GM19035 (cell line): ENCODE results near the gene LRMDA.

Experiments used
- ATAC-seq: cut with Tn5 transposase; IDR thresholded peaks from one replicate; pipeline ENCODE4 v1.9.1; 2021; ENCODE audit not compliant: unreplicated experiment

Gene LRMDA

DNA sequence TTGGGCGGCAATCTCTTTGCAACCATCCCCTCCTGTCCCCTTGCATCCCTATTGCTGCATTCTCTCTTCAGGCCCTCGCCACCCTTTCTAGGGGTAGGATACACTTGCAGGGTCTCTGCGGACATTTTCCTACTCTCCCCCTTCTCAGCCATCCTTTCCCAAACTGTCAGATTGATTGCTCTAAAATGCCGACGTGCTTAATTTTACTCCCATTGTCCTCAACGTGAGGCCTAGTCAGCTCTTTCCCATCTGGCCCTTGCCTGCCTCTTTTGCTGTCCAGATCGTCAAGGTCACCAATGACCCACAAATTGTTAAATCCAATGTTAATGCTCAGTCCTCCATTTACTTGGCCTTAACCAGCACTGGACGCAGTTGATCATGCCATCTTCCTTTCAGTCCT, 12.7 kb upstream of the LRMDA start:
- ATAC-seq: no peak

DNA sequence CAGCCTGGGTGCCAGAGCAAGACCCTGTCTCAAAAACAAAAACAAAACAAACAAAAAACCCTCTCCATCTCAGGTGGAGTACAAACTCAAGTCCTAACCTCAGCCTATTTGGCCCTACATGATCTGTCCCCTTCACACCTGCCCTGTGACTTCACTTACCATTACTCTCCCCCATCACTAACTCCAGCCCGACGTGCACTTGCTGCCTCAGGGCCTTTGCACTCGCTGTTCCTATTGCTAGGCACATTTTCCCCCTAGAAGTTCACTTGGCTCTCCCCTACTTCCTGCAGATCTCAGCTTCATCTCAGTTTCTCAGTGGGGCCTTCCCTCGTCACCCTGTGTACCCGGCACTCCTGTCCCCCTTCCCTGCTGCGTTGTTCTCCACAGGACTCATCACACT, 8.5 kb upstream of the LRMDA start:
- no peak for ATAC-seq

DNA sequence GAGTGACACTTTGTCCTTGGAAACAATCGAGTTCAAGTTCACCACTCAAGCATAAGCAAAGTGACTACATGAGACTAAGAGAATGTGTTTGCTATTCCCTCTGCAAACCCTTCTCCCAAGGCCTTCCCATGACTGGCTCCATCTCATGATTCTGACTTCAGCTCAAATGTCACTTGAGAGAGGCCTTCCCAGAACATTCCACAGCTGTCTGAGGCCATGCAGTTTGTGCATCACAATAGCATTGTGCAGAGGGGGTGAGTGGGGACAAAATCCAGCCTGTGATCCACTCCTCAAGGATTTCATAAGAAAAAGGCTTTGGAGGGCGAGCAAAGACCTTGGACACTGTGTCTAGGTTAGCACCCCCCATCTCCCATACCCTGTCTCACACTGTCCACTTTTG, 6.9 kb upstream of the LRMDA start:
- no peak for ATAC-seq

DNA sequence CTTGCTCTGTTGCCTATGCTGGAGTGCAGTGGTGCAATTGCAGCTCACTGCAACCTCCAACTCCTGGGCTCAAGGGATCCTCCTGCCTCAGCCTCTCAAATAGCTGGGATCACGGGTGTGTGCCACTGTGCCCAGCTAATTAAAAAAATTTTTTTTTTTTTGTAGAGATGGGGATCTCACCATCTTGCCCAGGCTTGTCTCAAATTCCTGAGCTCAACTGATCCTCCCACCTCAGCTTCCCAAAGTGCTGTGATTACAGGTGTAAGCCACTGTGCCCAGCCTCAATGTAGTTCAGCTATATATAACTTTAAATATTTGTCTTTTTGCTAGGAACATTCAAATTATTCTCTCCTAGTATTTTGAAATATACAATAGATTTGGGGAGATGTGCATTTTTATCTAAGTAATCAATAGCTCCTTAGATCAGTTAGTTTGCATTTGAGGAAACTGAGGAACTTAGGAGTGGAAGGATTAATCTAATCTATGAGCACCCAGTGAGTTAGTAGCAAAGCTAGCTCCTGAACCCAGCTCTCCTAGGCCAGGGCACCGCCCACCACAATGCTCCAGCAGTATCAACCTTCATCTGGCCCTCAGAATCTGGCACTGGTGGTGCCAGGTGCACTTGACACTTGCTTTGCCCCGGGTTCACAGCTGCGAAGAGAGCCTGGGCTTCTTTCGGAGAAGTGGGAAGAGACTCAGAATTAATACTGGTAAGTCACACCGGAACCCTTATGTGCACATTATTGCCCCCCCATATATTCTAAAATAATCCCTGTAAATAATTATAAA, 5.9 kb upstream of the LRMDA start:
- no peak for ATAC-seq

DNA sequence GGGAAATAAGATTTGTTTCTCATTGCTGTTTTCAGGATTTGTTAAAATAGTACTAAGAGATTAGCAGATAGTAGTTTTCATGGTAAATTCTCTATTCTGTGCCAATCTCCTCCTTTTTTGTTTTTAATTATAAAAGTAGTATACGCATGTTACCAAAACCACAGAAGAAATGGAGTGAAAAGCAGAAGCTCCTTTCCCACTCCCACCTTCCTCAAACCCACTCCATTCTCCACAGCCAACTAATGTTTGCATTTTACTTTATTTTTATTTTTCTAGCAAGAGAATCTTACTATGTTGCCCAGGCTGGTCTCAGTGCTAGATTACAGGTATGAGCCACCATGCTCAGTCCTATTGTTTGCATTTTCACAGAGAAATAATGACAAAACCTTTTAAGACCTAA, 4.5 kb upstream of the LRMDA start:
- no peak for ATAC-seq

DNA sequence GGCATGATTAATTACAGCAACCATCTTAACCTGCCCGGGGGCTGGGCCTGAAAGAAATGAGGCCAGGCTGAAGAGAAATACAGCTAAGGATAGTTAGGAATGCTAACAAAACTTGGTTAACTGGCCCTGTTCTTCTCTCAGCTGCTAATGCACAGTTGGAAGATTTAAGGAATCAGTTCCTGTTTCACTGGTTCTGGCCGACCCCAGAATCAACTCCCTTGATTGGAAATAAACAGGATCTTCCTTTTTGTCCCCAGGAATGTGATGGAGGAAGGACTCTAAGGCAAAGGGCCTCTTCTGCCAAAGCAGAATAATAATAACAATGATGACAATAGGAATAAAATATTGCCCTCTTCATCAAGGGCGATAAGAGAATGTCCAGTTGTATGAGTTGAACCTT, 3.5 kb upstream of the LRMDA start:
- ATAC-seq: no peak

DNA sequence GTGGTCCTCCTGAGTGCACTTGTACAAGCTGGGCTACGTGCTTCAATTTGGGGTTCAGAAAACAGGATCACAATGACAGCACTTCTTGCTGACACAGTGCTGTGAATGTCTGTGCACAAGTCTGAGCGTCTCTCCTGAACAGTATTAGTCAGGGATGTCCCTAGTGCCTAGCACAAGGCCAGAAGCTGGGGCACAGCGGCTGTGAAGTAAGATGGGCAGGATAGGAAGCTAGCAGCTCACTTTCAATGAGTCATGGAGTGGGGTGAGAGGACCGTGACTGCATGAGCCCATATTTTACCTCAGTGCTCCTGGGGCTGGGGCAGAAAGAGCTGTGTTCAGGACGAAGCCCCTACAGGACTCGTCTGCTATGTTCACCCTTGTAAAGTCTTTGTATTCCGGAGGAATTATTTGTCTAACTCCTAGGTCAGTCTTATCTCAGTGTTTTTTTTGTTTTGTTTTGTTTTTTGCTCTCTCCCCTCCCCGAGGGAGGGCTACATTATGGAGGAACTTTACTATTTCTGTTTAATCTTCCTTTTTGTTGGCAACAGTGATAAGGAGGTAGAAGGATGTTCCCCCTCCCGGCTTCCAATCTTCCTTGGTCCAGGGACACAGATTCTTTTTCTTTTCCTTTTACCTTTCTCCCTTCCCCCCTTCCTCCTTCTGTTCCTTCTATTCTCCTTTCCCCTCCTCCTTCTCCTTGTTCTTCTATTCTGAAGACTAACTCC, 2.8 kb upstream of the LRMDA start:
- no peak for ATAC-seq

DNA sequence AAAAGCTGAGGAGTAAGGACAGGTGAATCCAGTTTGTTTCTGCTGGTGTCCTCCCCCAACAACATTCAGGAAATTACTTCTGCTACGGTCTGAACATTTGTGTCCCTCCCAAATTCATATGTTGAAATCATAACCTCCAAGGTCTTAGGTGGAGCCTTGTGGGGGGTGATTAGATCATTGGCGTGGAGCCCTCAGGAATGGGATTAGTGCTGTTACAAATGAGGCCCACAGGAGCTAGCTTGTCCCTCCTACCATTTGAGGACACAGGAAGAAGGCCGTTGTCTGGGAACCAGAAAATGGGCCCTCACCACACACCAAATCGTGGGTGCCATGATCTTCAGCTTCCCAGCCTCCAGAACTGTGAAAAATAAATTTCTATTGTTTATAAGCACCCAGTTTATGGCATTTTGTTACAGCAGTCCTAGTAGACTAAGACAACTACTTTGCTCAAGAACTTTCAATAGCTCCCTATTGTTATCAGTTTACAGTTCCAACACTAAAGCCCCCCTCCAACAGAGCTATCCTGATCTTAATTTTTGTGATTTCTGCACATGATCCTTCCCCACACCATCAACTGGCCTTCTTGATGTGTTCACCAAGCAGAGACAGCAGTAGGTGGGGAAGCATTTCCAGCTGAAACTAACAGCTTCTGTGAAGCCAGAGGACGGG, 2.1 kb upstream of the LRMDA start:
- ATAC-seq: no peak

DNA sequence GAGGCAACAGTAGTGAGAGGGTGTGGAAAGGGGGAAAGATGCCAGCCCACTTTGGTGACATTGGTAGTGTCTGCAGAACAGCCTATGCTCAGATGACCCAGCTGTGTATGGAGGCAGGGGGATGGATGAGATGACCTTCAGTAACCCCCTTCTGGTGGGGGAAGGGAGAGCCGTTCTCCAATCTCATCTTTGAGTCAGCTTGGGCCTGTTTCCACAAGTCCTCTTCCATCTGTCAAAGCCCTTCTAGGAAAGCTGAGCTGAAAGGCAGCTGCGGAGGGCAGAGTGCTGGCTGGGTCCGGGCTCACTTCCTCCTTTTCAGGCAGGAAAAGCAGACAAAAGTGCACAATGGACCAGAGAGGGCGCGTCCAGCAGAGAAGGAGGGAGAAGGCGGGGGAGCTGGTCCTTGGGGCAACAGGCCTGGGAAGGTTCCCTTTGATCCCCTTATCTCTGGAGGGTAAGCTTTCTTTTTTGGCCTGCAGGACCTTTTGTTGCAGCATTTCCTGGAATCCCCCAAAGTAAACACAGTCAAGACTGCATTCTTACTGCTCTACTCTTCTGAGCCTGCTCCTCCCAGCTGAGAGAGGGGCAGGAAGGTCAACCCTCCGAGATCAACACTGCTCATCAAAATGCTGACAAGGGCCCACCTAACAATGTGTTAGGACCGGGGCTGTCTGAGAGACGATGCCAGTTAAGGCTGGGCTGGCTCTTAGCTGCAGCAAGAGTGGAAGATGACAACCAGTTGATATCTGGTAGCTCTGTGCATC, 1.2 kb upstream of the LRMDA start:
- no peak for ATAC-seq

DNA sequence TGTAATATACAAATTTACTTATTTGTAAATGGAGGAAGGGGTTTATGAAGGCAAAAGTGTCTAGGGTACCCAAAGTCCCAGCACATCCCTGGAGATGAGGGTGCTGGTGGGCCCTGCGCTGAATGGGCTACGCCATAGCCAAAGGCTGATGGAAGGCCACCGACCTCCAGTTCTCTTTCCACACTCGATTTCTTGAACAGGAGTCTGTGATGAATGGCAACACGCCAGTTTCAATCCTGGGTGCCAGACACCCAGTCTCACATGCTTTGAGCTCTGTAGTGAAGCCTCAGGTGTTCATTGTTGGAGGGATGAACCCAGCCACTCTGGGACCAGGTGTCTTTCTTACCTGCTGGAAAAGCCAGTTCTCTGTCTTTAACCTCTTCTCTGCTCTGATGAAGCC, 752 bp downstream of the LRMDA start:
- ATAC-seq: no peak

DNA sequence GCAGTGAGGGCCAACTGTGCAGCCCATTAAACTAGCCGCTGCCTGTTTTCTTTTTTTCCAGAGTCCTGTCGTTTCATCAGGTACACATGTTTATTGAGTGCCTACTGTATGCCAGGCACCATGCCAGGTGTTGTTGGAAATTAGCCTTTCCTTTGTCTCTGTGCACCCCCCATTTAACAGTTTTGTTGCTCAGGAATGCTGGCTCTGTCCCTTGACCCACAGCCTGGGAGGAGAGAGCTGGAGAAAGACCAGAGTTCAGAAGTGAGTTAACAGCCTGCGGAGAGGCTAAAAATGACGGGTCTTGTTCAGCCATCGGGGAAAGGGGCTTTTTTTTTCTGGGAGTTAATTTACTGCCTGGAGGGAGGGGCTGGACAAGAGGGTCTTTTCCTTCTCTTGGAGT, 1.3 kb downstream of the LRMDA start:
- ATAC-seq: no peak

DNA sequence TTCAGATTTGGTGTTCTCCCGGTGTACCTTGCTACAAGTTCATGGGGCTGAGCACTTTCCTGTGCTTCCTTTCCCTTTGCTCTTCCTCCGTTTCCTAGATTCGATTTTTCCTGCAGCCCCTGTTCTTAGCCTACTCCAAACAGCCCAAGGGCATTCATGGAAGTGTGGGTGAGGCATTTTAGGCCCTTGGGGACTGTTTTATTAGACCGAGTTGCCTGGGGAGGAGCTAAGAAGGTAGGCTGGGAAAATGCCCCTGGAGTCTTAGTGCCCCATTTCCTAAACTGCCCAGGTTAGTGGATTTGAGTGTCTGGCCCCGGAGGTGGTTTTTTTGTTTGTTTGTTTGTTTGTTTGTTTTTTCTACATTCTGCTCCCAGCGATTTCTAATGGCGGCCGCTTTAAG, 1.8 kb downstream of the LRMDA start:
- no peak for ATAC-seq

DNA sequence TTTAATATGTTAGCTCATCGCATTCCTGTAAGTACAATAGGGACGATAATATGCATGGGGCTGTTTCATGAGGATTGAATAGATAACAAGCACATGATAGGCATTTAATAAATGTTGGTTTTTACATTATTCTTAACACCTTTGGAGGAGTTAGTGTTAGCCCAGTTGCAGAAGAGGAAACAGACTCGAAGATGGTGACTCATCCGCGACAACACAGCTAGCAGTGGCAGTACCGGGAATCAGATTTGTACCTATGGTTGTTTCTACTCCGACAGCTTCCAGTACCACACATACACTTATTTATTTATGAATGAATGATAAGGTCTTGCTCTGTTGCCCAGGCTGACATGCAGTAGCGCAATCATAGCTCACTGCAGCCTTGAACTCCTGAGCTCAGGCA, 2.9 kb downstream of the LRMDA start:
- no peak for ATAC-seq

DNA sequence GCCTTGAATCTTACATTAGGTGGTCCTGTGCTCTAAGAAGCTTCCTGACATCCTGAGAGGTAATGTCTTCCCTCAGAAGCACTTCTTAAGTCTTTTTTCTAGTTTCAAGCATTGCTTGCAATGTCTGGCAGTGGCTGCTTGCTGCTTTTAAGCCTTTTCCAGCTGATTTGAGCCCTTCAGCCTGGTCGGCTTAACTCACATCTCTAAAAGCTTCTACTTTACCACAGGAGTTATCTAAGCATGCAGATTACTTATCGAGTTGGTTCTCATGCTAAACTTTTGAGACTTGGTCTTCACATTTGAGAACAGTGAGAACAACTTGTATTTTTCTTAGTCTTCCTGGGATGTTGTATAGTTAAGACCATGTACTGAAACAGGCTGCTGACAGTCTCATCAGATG, 3.9 kb downstream of the LRMDA start:
- no peak for ATAC-seq

DNA sequence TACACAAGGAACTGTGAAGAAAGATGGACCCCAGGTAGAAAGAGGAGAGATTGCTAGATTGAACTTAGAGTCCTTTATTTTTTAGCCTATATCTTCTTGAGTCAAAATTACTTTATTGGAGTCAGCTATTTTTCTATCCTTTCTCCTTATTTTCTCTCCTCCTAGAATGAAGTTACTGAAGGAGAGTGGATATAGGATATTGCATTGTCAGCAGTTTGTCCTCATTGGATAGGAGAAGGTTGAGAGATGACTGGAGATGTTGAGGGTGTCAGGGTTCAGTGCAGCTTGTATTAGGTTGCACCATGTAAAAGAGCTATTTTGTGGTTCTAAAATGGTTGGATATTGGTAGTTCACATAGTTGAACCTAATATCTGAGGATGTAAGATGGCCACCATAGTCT, 5.5 kb downstream of the LRMDA start:
- ATAC-seq: no peak

DNA sequence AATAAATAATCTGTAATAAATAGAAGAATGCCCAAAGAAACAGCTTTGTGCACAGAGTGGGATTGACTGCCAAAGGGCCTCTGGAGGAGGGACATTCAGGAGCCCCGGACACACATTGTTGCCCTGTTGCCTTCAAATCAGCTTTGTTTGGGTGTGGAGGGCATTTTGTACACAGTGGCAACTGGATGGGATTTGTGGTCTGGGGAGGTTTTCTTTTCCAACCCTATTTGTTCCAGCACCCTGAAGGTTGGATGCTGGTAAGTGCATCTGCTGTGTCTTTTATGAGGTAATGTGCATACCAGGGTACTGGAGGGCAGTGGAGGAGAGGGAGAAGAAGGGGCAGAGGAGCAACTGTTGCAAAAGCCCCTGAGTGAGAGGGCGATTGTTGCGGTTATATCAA, 6.3 kb downstream of the LRMDA start:
- no peak for ATAC-seq

DNA sequence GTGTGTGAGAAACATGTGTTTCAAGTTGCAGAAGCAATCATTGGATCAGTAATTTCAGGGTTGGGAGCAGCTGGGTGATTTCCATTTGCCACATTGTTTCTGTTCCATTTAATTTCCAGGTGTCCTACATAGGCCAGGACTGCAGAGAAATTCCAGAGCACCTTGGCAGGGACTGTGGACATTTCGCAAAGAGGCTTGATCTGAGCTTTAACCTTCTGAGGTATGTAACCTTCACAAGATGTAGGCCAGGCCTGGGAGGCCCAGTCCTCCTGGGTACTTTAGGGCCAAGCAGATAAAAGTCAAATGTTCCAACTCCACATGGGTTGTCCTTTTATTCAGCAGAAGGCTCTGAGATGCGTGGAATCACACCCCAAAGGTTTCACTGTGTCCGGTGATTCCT, 6.9 kb downstream of the LRMDA start:
- ATAC-seq: no peak

DNA sequence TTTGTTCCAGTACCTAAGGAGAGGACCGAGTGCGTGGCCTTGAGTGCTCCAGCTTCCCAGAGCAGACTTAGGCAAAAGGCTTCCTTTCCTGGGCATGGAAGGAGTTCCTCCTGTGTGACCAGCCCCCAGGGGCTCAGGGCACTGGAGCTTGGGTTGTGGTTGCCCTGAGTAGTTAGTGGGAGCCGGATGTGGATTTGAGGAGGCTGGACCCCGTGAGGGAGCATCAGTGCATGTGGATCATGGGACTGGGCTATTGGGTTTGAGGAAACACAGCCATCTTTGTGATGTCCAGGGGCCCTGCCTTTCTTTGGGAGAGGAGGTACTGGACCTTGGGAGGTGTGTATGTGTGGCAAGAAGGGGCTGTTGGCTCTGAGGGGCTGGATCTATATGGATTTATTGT, 8.4 kb downstream of the LRMDA start:
- ATAC-seq: no peak

DNA sequence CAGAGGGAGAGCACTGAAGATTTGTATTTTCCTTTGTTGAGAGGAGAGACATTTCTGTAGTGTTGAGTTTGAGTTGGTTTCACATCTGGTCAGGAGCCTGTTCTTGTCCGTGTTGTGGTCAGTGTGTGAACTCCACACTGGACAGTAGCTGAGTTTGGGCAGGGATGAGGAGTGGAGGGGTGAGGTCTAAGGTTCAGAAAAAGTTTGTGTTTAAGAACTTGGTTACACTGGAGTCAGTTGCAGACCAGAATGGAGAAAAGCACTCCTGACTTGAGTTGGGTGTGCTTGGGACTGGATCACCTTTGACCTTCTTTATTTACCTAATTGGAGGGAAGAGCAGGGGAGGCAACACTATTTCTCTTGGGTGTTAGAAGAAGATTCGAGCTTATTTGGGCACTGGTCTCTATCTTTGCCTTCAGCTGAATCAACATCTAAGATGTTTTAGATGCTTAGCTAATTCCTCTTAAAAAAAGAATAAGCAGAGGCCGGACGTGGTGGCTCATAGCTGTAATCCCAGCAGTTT, 8.9 kb downstream of the LRMDA start:
- no peak for ATAC-seq

DNA sequence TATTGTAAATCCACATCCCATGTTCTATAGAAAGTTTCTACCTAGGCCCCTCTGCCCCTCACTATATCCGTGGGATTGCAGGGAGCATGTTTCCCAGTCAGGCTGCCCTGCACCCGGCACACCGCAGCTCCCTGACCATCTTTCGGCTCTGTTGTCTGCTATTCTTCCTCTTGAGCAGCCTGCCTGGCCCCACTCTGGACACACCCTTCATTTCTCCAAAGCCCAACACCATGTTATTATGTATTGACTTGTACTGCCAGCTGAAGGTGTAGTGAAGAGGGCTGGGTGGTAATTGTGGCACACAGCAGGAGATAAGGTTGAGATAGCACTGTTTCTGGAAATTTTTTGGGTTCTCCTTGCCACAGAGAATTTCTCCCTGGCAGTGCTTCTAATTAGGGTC, 9.8 kb downstream of the LRMDA start:
- no peak for ATAC-seq

DNA sequence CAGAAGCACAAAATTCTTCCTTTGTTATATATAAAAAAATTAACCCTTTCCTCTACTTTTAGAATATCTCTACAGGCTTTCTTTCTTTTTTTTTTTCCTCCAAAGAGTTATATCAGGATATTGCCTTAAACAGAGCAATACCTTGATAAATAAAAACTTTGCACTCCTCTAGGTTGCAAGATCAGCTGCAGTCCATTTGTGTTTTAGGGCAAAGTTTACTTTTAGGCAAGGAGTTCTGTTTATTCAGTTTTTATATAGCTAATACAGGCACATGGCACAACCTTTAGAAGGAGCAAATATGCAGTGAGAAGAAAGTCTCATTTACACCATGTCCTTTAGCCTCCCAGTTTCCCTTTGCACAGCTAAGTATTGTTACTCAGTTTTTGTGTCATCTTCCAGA, 10.3 kb downstream of the LRMDA start:
- no peak for ATAC-seq
